ENCODE measurements around the gene ADGRF3. TPM values are rescaled to one million over a fixed set of nuclear protein-coding genes. Genes with fewer than 3 reads are reported as not detected.

The ADGRF3 gene
- total RNA-seq, 6 donors from 2014 or later, result 0.15 to 2.1 (median 0.30) TPM; not detected in 1

GRCh38 chr2:26349690-26350089 is 3.1 kb upstream of the ADGRF3 start:
- ATAC-seq (ENCODE audit: low FRiP score in 2 of 2), result no peak

GRCh38 chr2:26347286-26347865 is 787 bp upstream of the ADGRF3 start:
- DNase-seq (no peak), ATAC-seq (ENCODE audit: low FRiP score in 2 of 2) (no peak)
- H3K36me3 ChIP-seq, result no peaks in the 10 kb centered on the region
- H3K4me3 ChIP-seq, result peak overlapping the region in 3 of 4 donors; percentile 73 to 91 (median 90)
- no peaks in the 10 kb centered on the region for H3K27me3 ChIP-seq
- H3K9me3 ChIP-seq, result no peaks in the 10 kb centered on the region
- H3K4me1 ChIP-seq, result peaks cover 16 to 33% (median 23%) of the 10 kb centered on the region in 4 donors
- H3K27ac ChIP-seq, result peak overlapping the region; percentile 82 to 99 (median 91)
- WGBS, 2 donors, result 21 to 23% methylated on average over 5 of the region's 5 CpGs
- TF ChIP-seq CTCF (IDR thresholded peaks at IDR 0.05) (no peak), POLR2A (IDR thresholded peaks at IDR 0.05) (no peak), POLR2AphosphoS5 (IDR thresholded peaks at IDR 0.05) (no peak)

More at GRCh38 chr2:26349690-26350089, 3.1 kb upstream of the ADGRF3 start:
- no peak for DNase-seq
- Histone ChIP-seq H3K4me1 (peaks cover 12 to 27% (median 18%) of the 10 kb centered on the region in 4 donors), H3K27me3 (no peaks in the 10 kb centered on the region), H3K27ac (no peak overlapping the region), H3K4me3 (no peak overlapping the region), H3K9me3 (no peaks in the 10 kb centered on the region), H3K36me3 (no peaks in the 10 kb centered on the region)
- TF ChIP-seq CTCF (IDR thresholded peaks at IDR 0.05), result no peak
- no peak for TF ChIP-seq EP300 (IDR thresholded peaks at IDR 0.05)
- TF ChIP-seq POLR2AphosphoS5 (IDR thresholded peaks at IDR 0.05), result no peak
- no peak for TF ChIP-seq POLR2A (IDR thresholded peaks at IDR 0.05)
- WGBS, 2 donors, result 88 to 90% methylated on average over 3 of the region's 3 CpGs

- H3K27ac ChIP-seq, result peak within 1 kb of the TSS; percentile 85 to 99 (median 92)
- H3K4me1 ChIP-seq, result peaks cover 16 to 31% (median 23%) of the 10 kb centered on the region in 4 donors
- ATAC-seq (ENCODE audit: low FRiP score in 2 of 2) (peak; percentile 99 to 100), DNase-seq (peak; percentile 99 to 100)
- H3K9me3 ChIP-seq, result no peaks in the 10 kb centered on the region
- H3K4me3 ChIP-seq, result peak within 1 kb of the TSS; percentile 73 to 91 (median 88)
- TF ChIP-seq EP300 (IDR thresholded peaks at IDR 0.05) (peak in 1 of 4 donors; percentile 38), CTCF (IDR thresholded peaks at IDR 0.05) (peak in 2 of 6 experiments; percentile 9 to 22), POLR2AphosphoS5 (IDR thresholded peaks at IDR 0.05) (peak; percentile 95 to 96), POLR2A (IDR thresholded peaks at IDR 0.05) (peak; percentile 75 to 96 (median 87))
- 0 to 1% methylated on average over 37 to 64 of the region's 80 CpGs for WGBS, 2 donors
- H3K36me3 ChIP-seq, result no peaks in the 10 kb centered on the region
- no peaks in the 10 kb centered on the region for H3K27me3 ChIP-seq
Measured at GRCh38 chr2:26345545-26346453, 790 bp downstream of the ADGRF3 start, which contains the start of gene SELENOI. Gene SELENOI (plus strand): TSS chr2:26346143. CDS start chr2:26346233, 90 bp downstream.

GRCh38 chr2:26345283-26345544 is 1.4 kb downstream of the ADGRF3 start:
- no peak for ATAC-seq (ENCODE audit: low FRiP score in 2 of 2)
- no peak for DNase-seq
- Histone ChIP-seq H3K27ac (peak overlapping the region; percentile 85 to 99 (median 92)), H3K9me3 (no peaks in the 10 kb centered on the region), H3K4me3 (peak overlapping the region; percentile 48 to 91 (median 82)), H3K27me3 (no peaks in the 10 kb centered on the region), H3K36me3 (no peaks in the 10 kb centered on the region), H3K4me1 (peaks cover 16 to 31% (median 23%) of the 10 kb centered on the region in 4 donors)
- WGBS, 2 donors, result 0% methylated on average over 8 to 9 of the region's 9 CpGs
- TF ChIP-seq POLR2A (IDR thresholded peaks at IDR 0.05) (no peak), EP300 (IDR thresholded peaks at IDR 0.05) (no peak), POLR2AphosphoS5 (IDR thresholded peaks at IDR 0.05) (no peak)

- no peaks in the 10 kb centered on the region for H3K36me3 ChIP-seq
- H3K27me3 ChIP-seq, result no peaks in the 10 kb centered on the region
- H3K9me3 ChIP-seq, result no peaks in the 10 kb centered on the region
- WGBS, 2 donors, result 44 to 50% methylated on average over 17 of the region's 17 CpGs
- ATAC-seq (ENCODE audit: low FRiP score in 2 of 2), result no peak
- DNase-seq, result peak in 1 of 2 donors; percentile 52
- H3K27ac ChIP-seq, result peak overlapping the region; percentile 85 to 99 (median 92)
- peaks cover 16 to 31% (median 23%) of the 10 kb centered on the region in 4 donors for H3K4me1 ChIP-seq
- H3K4me3 ChIP-seq, result peak overlapping the region; percentile 48 to 91 (median 82)
- TF ChIP-seq POLR2AphosphoS5 (IDR thresholded peaks at IDR 0.05) (no peak), EP300 (IDR thresholded peaks at IDR 0.05) (no peak), POLR2A (IDR thresholded peaks at IDR 0.05) (no peak), CTCF (IDR thresholded peaks at IDR 0.05) (no peak)
Measured at GRCh38 chr2:26344581-26345282, 1.9 kb downstream of the ADGRF3 start.

All from upper lobe of left lung (tissue), 6 donors.